CD4-positive, alpha-beta T cell treated with Interleukin-6 at 100 ng/mL for 8 hours (primary cell): ENCODE data around the gene MRPS30.
"Not testable (repeated sequence)": the region's sequence is repeated elsewhere in the genome, so short reads cannot be mapped to it uniquely, and the experiment has no call there.

ENCODE experiments used
- DNase-seq: peaks from one replicate; pipeline ENCODE4 v3.0.0-alpha.2; 2020; ENCODE audit warnings: mixed read lengths, low spot score

The MRPS30 gene

DNA sequence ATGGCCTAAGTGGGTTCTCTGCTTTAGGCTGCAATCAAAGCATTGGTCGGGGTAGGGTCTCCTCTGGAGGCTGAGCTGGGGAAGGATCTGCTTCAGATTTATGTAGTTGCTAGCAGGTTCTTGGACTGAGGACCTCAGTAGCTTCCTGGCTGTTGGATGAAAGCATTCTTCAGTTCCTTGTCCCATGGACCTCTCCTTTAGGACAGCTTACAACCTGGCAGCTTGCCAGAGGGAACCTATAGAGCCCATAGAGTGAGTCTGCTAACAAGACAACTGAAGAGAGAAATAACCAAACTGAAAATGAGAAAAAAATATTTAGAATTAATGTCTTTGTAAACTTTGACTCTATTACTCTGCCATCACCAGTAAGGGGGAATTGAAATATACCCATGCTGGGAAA is 12.4 kb downstream of the MRPS30 start:
- no peak for DNase-seq

DNA sequence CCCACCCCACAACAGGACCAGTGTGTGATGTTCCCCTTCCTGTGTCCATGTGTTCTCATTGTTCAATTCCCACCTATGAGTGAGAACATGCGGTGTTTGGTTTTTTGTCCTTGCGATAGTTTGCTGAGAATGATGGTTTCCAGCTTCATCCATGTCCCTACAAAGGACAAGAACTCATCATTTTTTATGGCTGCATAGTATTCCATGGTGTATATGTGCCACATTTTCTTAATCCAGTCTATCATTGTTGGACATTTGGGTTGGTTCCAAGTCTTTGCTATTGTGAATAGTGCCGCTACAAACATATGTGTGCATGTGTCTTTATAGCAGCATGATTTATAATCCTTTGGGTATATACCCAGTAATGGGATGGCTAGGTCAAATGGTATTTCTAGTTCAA is 15.9 kb downstream of the MRPS30 start:
- not testable (repeated sequence) for DNase-seq

DNA sequence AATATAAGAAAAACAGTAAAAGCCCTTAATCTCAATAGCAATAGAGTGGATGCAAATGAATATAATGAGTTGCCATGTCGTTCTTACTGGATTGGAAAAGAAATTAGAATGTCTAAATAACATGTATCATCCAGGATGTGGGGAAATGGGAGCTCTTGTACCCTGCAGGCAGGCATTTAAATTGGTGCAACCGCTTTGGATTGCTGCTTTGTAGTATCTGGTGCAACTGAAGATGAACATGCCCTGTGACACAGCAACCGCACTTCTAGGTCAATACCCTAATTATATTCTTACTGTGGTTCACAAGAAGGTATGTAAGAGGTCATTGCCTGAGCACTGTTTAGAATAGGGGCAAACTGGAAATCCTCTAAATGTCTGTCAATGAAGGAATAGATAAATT is 18.9 kb downstream of the MRPS30 start:
- DNase-seq: no peak

DNA sequence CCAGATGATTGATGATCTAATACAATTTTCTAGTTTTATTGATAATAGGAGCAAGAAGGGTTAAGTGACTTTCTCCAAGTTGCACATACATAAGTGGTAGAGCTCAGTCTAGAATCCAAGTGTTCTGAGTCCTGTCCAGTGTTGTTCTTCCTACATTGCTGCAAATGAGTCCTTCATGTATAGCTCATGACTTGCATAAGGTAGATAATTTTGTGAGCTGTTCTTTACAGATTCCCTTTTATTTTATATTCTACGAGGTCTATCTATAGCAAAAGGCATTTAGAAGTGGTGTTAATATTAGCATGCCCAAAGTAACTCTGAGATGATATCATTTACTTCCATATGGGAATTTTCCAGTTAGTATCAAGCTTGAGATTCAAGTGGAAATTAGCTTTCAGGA is 20.0 kb downstream of the MRPS30 start:
- DNase-seq: no peak

DNA sequence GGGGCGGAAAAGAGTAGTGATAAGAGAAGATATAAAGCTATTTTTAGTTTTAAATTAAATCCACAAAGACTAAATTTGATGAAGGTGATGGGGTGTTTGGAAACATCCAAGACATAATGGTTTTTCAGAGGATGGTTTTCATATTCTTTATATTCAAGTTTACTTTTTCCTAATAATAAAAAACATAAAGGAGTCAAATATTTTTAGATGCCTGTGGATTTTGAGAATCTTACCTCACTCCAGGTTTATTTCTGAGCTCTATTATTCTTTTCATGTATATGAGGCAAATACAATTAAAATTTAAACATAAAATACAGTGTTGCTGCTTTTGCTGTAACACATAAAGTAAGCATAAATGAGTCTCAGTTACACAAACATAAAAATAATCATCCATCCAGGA is 22.2 kb downstream of the MRPS30 start:
- no peak for DNase-seq

DNA sequence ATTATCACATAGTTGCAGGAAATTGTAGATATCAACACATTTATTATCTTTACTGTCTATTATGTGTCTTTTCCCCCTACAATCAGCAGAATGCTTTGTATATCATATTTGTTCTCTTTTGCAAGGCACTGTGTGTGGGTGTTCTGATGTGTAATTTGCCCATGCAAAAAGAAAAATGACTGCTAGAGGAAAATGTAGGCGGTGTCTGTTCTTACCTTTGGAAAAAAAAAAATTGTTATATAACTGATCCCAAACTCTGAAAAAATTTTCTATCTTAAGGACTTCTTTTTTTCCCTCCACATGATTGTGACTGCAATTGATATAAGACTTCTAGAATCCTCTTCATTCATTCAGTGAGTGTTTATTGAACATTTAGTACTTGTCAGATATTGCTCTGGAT is 24.5 kb downstream of the MRPS30 start:
- DNase-seq: no peak

DNA sequence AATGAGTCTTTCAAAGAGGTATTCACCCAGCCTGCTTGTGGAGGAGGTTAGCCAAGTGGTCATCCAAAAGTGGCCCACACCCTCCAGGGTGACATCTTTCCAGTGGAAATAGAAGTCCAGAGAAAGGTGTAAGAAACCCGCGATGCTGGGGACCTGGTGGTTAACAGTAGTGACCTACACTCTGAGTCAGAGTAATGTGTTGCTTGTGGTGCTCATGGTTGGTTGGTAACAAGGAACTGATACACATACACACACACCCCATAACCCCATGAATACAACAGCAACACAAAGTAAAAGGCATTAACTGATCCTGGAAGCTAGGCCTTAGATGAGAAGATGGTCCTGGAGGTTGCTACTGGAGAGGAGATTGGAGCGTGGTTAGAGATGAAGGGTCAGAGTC is 26.9 kb downstream of the MRPS30 start:
- no peak for DNase-seq

DNA sequence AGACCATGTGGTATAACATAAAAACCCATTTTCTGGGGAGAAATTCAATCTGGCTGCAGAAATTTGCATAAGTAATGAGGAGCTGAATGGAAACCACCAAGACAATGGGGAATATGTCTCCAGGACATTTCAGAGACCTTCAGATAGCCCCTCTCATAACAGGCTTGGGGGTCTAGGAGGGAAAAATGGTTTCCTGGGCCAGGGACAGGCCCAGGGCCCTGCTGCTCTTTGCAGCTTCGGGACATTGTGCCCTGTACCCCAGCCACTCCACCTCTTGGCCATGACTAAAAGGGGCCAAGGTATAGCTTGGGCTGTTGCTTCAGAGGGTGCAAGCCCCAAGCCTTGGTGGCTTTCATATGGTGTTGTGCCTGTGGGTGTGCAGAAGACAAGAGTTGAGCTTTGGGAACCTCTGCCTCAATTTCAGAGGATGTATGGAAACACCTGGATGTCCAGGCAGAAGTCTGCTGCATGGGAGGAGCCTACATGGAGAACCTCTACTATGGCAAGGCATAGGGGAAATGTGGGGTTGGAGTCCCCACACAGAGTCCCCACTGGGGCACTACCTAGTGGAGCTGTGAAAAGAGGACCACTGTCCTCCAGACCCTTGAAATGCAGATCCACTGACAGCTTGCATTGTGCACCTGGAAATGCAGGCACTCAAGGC is 30.4 kb downstream of the MRPS30 start:
- DNase-seq: no peak

DNA sequence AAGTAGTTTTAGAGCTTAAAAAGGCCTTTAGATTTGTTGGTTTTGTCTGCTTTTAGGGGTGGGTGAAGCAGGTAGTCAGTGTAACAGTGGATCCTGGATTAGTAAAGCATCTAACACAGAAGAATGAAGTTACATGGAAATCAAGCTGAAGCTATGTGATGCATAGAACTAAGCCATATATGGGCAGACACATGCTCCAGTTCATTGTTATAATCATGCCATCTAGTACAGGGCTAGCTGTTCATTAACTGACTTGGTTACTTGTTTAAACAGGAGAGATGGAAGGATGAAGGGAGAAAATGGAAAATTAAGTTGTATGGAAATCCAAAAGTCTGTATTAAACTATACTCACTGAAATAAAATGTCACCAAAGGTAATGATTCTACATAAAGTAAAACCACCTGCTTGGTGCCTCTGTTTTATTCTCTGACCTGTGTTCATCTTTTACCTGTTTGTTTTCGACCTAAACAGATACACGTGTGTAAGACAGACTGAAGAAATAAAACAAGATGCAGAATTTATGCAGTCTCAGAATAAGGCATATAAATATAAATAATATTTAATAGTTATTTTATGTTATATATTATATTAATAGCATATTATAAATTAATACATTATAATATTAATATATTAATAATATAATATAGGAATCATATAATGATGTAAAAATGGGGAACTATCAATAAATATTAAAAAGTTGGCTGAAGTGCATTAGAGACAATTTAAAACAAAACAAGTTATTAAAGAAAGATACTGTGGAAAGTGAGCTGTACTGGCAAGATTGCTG is 33.9 kb downstream of the MRPS30 start:
- no peak for DNase-seq

DNA sequence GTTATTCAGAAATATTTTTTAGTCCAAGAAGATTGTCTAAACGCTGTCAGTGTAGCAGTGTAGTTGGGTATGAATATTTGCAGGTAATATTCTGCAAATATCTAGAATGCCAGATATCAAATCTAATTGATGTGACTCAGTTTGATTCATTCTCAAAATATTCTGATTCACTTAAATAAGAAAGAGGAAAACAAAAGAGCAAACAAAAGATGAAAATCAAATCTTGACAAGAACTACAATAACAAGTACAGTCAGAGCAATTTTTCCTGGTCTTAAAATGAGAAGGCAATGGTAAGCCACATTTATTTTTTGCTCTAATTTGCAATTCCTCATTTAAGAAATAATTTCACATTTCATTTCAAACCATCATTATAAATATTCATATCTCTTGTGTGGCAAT is 36.0 kb downstream of the MRPS30 start:
- no peak for DNase-seq

DNA sequence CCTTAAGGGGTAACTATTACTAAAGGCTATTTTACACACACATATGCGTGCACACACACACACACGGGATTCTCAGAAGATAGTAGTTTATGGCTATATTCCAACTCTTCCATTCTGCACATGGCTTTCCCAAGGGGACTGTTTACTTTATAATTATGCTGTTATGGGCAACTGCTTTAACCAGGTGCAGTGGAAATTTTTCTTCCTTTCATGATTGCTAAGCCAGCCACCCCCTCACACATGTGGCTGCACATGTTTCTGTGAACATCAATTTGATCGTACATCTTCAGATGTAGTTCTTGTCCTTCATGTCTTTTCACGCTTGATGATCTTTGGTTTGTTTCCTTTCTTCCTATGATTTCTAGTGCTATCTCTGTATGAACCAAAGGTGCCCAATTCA is 37.0 kb downstream of the MRPS30 start:
- no peak for DNase-seq

DNA sequence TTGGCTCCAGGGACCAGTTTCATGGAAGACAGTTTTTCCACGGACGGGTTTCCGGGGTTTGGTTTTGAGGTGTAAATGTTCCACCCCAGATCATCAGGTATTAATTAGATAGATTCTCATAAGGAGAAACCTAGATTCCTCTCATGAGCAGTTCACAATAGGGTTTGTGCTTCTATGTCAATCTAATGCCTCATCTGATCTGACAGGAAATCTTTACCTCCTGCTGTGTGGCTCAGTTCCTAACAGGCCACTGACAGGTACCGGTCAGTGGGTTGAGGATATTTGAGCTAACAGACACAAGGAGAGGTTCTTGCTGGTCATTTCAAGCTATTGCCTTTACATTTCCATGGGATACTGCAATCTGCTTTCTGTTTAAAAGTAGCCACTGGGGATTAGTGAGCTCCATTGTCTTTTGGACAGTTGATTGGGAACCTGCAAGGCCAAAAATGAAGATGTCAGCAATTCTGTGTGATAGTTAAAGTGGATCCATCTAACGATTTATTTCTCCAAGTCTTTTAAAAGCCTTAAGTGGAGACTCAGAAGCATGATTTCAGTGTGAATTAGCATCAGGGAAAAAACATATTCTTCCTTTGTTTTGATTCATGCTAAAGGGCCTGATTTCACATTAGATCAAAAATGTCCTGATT is 38.6 kb downstream of the MRPS30 start:
- DNase-seq: no peak

DNA sequence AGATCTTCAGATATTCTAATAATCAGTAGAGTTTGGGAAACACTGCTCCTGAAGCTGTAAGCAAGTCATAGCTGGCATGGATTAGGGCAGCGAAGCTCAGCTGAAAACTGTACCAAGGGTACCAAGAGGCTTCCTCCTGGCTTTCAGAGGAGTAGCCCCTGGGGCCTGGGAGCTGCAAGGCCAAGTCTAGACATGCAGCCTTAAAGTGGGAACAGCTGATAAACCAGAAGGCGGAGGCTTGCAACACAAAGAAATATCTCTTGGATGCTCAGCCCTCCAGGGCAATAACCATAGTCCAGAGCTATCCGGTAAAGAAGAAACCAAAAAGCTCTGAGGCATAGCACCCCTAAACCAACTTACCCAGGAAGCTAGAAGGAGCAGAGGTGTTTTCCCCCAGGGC is 51.5 kb downstream of the MRPS30 start:
- DNase-seq: no peak

DNA sequence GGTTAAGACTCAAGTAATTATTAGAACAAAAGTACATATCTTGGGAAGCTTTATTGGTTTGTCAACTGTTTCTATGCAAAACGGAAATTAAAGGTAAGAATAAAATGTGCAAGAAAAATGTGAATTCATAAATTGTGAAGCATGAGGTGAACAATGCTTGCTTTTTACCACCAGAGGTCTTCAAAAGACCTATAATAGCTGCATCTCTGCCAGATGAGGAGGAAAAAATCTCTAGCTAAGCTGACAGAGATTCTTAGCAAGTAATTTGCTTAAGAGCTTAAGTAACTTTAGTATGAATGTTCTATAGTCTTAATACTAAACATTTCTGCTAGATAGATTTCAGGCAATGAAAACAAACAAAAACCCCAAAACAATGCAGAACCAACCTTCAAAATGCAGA is 54.1 kb downstream of the MRPS30 start:
- no peak for DNase-seq
